K562 (cell line): Measurements from ENCODE around the gene EFNA5.

Experiments
- ATF2 ChIP-seq: sonication (generic); formaldehyde crosslinking; IDR thresholded peaks from 2 replicates; pipeline ENCODE4 v1.8.1; 2022; ENCODE audit warnings: missing genetic modification reagents
- BRCA1 ChIP-seq, 2 experiments: fragments of 450-650 bp in 1 of 2; sonication (generic) in 1 of 2; formaldehyde crosslinking in 1 of 2; IDR thresholded peaks; 2 replicates each; pipeline versions ENCODE4 v1.5.0 to v1.6.1; 2017 to 2020; ENCODE audit warnings: mild to moderate bottlenecking in 1 of 2, missing genetic modification reagents in 1 of 2
- CTCF ChIP-seq, 3 experiments: IDR thresholded peaks in 2 of 3; conservative IDR thresholded peaks in 1 of 3; 2 replicates each; pipeline ENCODE4 v1.5.1; 2011 to 2012; ENCODE audit warnings: low read length in 3 of 3, mild to moderate bottlenecking in 3 of 3, control low read depth in 2 of 3, improper control_type of control experiment in 1 of 3, inconsistent platforms in 1 of 3, low read depth in 1 of 3, mixed read lengths in 1 of 3, moderate library complexity in 1 of 3; ENCODE audit not compliant: insufficient read depth in 2 of 3
- ERF ChIP-seq: fragments of 450-650 bp; formaldehyde crosslinking; IDR thresholded peaks from 2 replicates; pipeline ENCODE4 v1.4.0; 2020; ENCODE audit warnings: mild to moderate bottlenecking, mixed read lengths
- ILK ChIP-seq: fragments of 450-650 bp; IDR thresholded peaks from 2 replicates; pipeline ENCODE4 v1.6.1; 2016; ENCODE audit warnings: missing genetic modification characterization, low read depth, mild to moderate bottlenecking, missing compliant biosample characterization, moderate library complexity, borderline replicate concordance
- KDM2B ChIP-seq: fragments of 250-450 bp; sonication (Bioruptor Pico); IDR thresholded peaks from 2 replicates; pipeline ENCODE4 v1.8.0; 2021; ENCODE audit warnings: mild to moderate bottlenecking, moderate library complexity
- MYC ChIP-seq, 2 experiments: fragments of 250-450 bp in 1 of 2; sonication (Bioruptor Pico) in 1 of 2; IDR thresholded peaks; 2 replicates each; pipeline versions ENCODE4 v1.5.1 to v1.6.1; 2012 to 2021; ENCODE audit warnings: low read depth in 2 of 2, borderline replicate concordance in 1 of 2, improper control_type of control experiment in 1 of 2, low read length in 1 of 2, mild to moderate bottlenecking in 1 of 2, moderate library complexity in 1 of 2
- SREBF1 ChIP-seq: fragments of 150-350 bp; IDR thresholded peaks from 2 replicates; pipeline ENCODE4 v1.6.1; 2014; ENCODE audit warnings: antibody characterized with exemption, low read depth, low read length, borderline replicate concordance
- TFE3 ChIP-seq: fragments of 450-650 bp; formaldehyde crosslinking; IDR thresholded peaks from 2 replicates; pipeline ENCODE4 v1.4.0; 2020; ENCODE audit warnings: mild to moderate bottlenecking, mixed read lengths
- ZC3H11A ChIP-seq: IDR thresholded peaks from 2 replicates; pipeline ENCODE4 v1.6.1; 2012; ENCODE audit warnings: low read depth, low read length, improper control_type of control experiment

GRCh38 chr5:107696080-107696479 lies 25.3 kb upstream of the EFNA5 start:
- TF ChIP-seq CTCF (IDR thresholded peaks at IDR 0.05 in 2 of 3, conservative IDR thresholded peaks at IDR 0.05 in 1 of 3; ENCODE audit: insufficient read depth in 2 of 3, low read depth in 1 of 3, low read length in 3 of 3) = no peak
- no peak for TF ChIP-seq MYC (IDR thresholded peaks at IDR 0.05; ENCODE audit: low read depth, low read length)
- no peak for TF ChIP-seq MYC (CRISPR knock-in tag; IDR thresholded peaks at IDR 0.05; ENCODE audit: borderline replicate concordance, low read depth)
- no peak for TF ChIP-seq TFE3 (CRISPR knock-in tag)
- no peak for TF ChIP-seq ILK (tag)
- TF ChIP-seq SREBF1 = no peak
- TF ChIP-seq KDM2B (CRISPR knock-in tag) = no peak
- TF ChIP-seq ZC3H11A = no peak
- no peak for TF ChIP-seq ERF (CRISPR knock-in tag)
- no peak for TF ChIP-seq ATF2 (CRISPR knock-in tag)
- TF ChIP-seq BRCA1 (IDR thresholded peaks at IDR 0.05) = no peak
- no peak for TF ChIP-seq BRCA1 (CRISPR knock-in tag; IDR thresholded peaks at IDR 0.05)
